Neuronal stem cell (in vitro differentiated cells): ENCODE data around the gene MED27.

Experiments used
- DNase-seq: peaks from one replicate; pipeline ENCODE4 v3.0.0-alpha.2; 2013; ENCODE audit warnings: low spot score
- H2AFZ ChIP-seq: one replicate; pipeline ENCODE4 v1.6.1; 2013; ENCODE audit warnings: mild to moderate bottlenecking, low read length, inconsistent platforms
- H2AK5ac ChIP-seq: 2 replicates; pipeline ENCODE4 v1.6.1; 2013; ENCODE audit warnings: low read depth, mild to moderate bottlenecking, inconsistent platforms, low read length, moderate library complexity, mixed read lengths
- H2BK120ac ChIP-seq: 2 replicates; pipeline ENCODE4 v1.6.1; 2013; ENCODE audit warnings: low read depth, mild to moderate bottlenecking, inconsistent platforms, low read length, moderate library complexity, mixed read lengths
- H2BK12ac ChIP-seq: one replicate; pipeline ENCODE4 v1.6.1; 2013; ENCODE audit warnings: low read length, inconsistent platforms
- H2BK15ac ChIP-seq: 2 replicates; pipeline ENCODE4 v1.6.1; 2013; ENCODE audit warnings: mild to moderate bottlenecking, low read length, inconsistent platforms, mixed read lengths
- H2BK5ac ChIP-seq: one replicate; pipeline ENCODE4 v1.6.1; 2013; ENCODE audit warnings: inconsistent platforms, mild to moderate bottlenecking, low read length, moderate library complexity
- H3K14ac ChIP-seq: one replicate; pipeline ENCODE4 v1.6.1; 2013; ENCODE audit warnings: low read length, inconsistent platforms
- H3K18ac ChIP-seq: 2 replicates; pipeline ENCODE4 v1.6.1; 2013; ENCODE audit warnings: low read length, inconsistent platforms
- H3K23ac ChIP-seq: 2 replicates; pipeline ENCODE4 v1.6.1; 2013; ENCODE audit warnings: low read depth, mild to moderate bottlenecking, mixed read lengths, low read length, inconsistent platforms; ENCODE audit not compliant: poor library complexity
- H3K27ac ChIP-seq: replicated peaks from 3 replicates; pipeline ENCODE4 v1.5.1; 2013; ENCODE audit warnings: low read length, inconsistent platforms
- H3K27me3 ChIP-seq, 3 experiments: 2 replicates each; pipeline ENCODE4 v1.6.1; 2013; ENCODE audit warnings: low read length in 3 of 3, mild to moderate bottlenecking in 2 of 3, inconsistent platforms in 1 of 3, low read depth in 1 of 3, mixed read lengths in 1 of 3, moderate library complexity in 1 of 3; ENCODE audit not compliant: control insufficient read depth in 3 of 3, insufficient read depth in 3 of 3
- H3K36me3 ChIP-seq, 2 donors: replicated peaks in 1 of 2; 2 replicates each; pipeline ENCODE4 v1.6.1; 2013; ENCODE audit warnings: low read length in 2 of 2; ENCODE audit not compliant: control insufficient read depth in 2 of 2, insufficient read depth in 2 of 2
- H3K4ac ChIP-seq: 2 replicates; pipeline ENCODE4 v1.6.1; 2013; ENCODE audit warnings: inconsistent platforms, mild to moderate bottlenecking, low read length, moderate library complexity
- H3K4me1 ChIP-seq, 2 donors: 1 replicate in 1 of 2; 2 replicates in 1 of 2; pipeline ENCODE4 v1.6.1; 2013; ENCODE audit warnings: low read length in 2 of 2, low read depth in 1 of 2; ENCODE audit not compliant: control insufficient read depth in 2 of 2, insufficient read depth in 1 of 2
- H3K4me2 ChIP-seq: one replicate; pipeline ENCODE4 v1.6.1; 2013; ENCODE audit warnings: mild to moderate bottlenecking, low read length, inconsistent platforms; ENCODE audit not compliant: insufficient read depth, poor library complexity, severe bottlenecking
- H3K4me3 ChIP-seq, 2 donors: 2 replicates each; pipeline ENCODE4 v1.5.1; 2013; ENCODE audit warnings: low read length in 2 of 2, mild to moderate bottlenecking in 2 of 2, inconsistent platforms in 1 of 2, moderate library complexity in 1 of 2
- H3K79me1 ChIP-seq: one replicate; pipeline ENCODE4 v1.6.1; 2013; ENCODE audit warnings: low read depth, mild to moderate bottlenecking, inconsistent platforms, low read length, moderate library complexity
- H3K9ac ChIP-seq: one replicate; pipeline ENCODE4 v1.6.1; 2013; ENCODE audit warnings: mild to moderate bottlenecking, low read depth, low read length, inconsistent platforms; ENCODE audit not compliant: poor library complexity
- H3K9me3 ChIP-seq, 2 donors: replicated peaks in 1 of 2; 2 replicates each; pipeline versions ENCODE3 to v1.6.1; 2013; ENCODE audit warnings: low read length in 2 of 2, mild to moderate bottlenecking in 2 of 2, inconsistent platforms in 1 of 2, low read depth in 1 of 2, mixed read lengths in 1 of 2, moderate library complexity in 1 of 2; ENCODE audit not compliant: control insufficient read depth in 2 of 2, insufficient read depth in 1 of 2
- H4K8ac ChIP-seq: one replicate; pipeline ENCODE4 v1.6.1; 2013; ENCODE audit warnings: low read depth, mild to moderate bottlenecking, inconsistent platforms, low read length, moderate library complexity
- H4K91ac ChIP-seq: one replicate; pipeline ENCODE4 v1.6.1; 2013; ENCODE audit warnings: low read length, low read depth, mild to moderate bottlenecking, inconsistent platforms; ENCODE audit not compliant: poor library complexity
- WGBS, 2 donors: extraction: QIAGEN DNeasy Blood & Tissue Kit; methylation state at CpG; one replicate each; pipeline ENCODE4 v1.1.7; 2013; ENCODE audit warnings: missing lambda C conversion rate in 2 of 2, mixed read lengths in 1 of 2; ENCODE audit not compliant: insufficient read length in 2 of 2, insufficient replicate concordance in 1 of 2; ENCODE audit errors: extremely low coverage in 2 of 2; 5-methylcytosine and 5-hydroxymethylcytosine counted together

Gene MED27

DNA sequence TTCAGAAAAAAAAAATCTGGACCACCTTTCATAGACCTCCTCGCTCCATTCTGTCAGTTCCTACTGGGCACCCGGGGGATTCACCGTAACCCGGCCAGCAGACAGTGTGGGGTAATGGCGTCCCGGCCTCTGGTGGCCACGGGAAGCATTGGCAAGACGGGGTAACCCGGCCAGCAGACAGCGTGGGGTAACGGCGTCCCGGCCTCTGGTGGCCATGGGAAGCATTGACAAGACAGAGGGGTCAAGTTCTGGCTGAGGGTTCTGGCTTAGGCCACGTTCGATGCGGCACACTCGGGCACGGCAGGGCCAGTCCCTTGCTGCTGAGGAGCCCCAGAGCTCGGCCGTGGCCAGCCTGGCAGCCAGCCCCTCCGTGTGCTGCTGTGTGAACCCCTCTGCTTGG lies 223.6 kb downstream of the MED27 start:
- H3K27ac ChIP-seq, result no peak overlapping the region
- H2AK5ac ChIP-seq, result no peak overlapping the region
- H2BK5ac ChIP-seq, result no peak overlapping the region
- H3K4me2 ChIP-seq, result no peak overlapping the region
- no peaks in the 10 kb centered on the region for H3K27me3 ChIP-seq
- H2BK12ac ChIP-seq, result no peak overlapping the region
- no peak for DNase-seq
- H3K36me3 ChIP-seq, result peaks cover 2 to 14% of the 10 kb centered on the region in 2 donors
- H2BK120ac ChIP-seq, result no peak overlapping the region
- no peak overlapping the region for H4K8ac ChIP-seq
- H3K9me3 ChIP-seq, result no peaks in the 10 kb centered on the region
- H3K23ac ChIP-seq, result no peak overlapping the region
- no peak overlapping the region for H3K4me3 ChIP-seq
- no peak overlapping the region for H3K4ac ChIP-seq
- no peak overlapping the region for H3K9ac ChIP-seq
- no peaks in the 10 kb centered on the region for H3K79me1 ChIP-seq
- no CpG with 5 or more reads among the region's 21 CpGs for WGBS, 2 donors
- H2BK15ac ChIP-seq, result no peak overlapping the region
- peaks cover 3 to 9% of the 10 kb centered on the region in 2 donors for H3K4me1 ChIP-seq
- H2AFZ ChIP-seq, result no peak overlapping the region
- no peak overlapping the region for H3K14ac ChIP-seq
- no peak overlapping the region for H3K18ac ChIP-seq
- H4K91ac ChIP-seq, result no peak overlapping the region

DNA sequence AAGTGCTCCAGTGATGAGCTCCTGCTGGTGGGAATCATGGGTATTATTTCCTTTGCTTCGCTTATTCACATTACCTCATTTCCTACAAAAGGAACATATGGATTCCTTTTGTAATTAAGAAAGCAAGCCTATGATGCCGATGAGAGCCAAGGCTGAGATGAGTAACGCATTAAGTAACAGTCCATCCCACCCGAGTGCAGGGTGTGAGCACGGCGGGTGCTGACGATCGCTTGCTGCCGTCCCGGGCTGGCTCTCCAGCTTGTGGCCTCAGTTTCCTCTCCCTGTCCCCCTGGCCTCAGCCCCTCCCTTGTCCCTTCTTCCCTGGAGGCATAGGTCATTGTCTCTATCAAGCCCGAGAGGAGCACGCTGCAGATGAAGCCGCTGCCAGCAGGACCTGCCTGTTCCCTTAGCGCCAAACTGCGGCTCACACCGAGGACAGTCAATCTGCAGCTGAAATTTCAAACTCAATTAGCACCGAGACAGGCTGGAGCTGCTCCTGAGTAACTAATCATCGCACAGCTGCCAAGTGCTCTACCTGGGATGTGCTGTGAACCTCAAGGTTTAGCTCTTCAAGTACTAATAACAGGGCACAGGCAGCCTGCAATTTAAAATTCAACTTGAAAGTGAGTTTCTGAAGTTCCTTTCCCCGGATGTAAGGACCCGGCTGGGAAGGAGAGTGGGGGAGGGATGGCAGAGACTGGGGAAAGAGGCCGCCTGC lies 224.6 kb downstream of the MED27 start:
- Histone ChIP-seq H3K4ac (no peak overlapping the region), H3K27me3 (no peaks in the 10 kb centered on the region), H4K91ac (no peak overlapping the region)

DNA sequence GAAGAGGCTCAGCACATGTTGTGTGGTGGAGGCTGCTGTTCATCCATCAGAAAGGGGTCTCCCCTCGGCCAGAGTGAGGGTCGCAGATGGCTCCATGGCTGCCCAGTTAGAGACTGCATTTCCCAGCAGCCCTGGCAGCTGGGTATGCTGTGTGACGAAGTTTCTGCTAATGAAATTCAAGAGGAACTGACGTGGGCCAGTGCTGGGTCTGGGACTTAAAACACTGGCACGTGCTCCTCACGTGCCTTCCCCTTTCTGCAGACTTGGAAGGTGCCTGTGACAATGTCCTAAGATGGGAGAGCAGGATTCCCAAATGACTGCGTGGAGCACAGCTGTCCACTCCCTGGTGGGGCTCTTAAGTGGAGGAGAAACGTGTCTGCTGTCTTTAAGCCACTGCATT lies 225.3 kb downstream of the MED27 start:
- Histone ChIP-seq H2AFZ (no peak overlapping the region), H3K9me3 (no peaks in the 10 kb centered on the region), H3K4me3 (no peak overlapping the region), H2BK5ac (no peak overlapping the region), H3K23ac (no peak overlapping the region), H4K91ac (no peak overlapping the region), H2AK5ac (peak overlapping the region; percentile 32), H3K9ac (no peak overlapping the region), H3K4ac (no peak overlapping the region), H2BK12ac (no peak overlapping the region), H3K36me3 (peaks cover 0 to under 1% of the 10 kb centered on the region in 2 donors), H2BK15ac (no peak overlapping the region), H3K79me1 (no peaks in the 10 kb centered on the region), H3K4me1 (peaks cover 3 to 9% of the 10 kb centered on the region in 2 donors), H3K27ac (no peak overlapping the region), H3K4me2 (no peak overlapping the region), H3K14ac (no peak overlapping the region), H4K8ac (no peak overlapping the region), H3K27me3 (no peaks in the 10 kb centered on the region), H2BK120ac (no peak overlapping the region), H3K18ac (peak overlapping the region; percentile 3)
- WGBS, 2 donors, result no CpG with 5 or more reads among the region's 8 CpGs
- no peak for DNase-seq

More for the DNA sequence above, 224.6 kb downstream of the MED27 start:
- no peak overlapping the region for H2BK15ac ChIP-seq
- H4K8ac ChIP-seq, result no peak overlapping the region
- H3K18ac ChIP-seq, result peak overlapping the region; percentile 82
- H2BK5ac ChIP-seq, result no peak overlapping the region
- no peak overlapping the region for H2BK12ac ChIP-seq
- peaks cover 3 to 9% of the 10 kb centered on the region in 2 donors for H3K4me1 ChIP-seq
- no peak overlapping the region for H3K14ac ChIP-seq
- H3K4me2 ChIP-seq, result no peak overlapping the region
- H2BK120ac ChIP-seq, result no peak overlapping the region
- no peak overlapping the region for H3K4me3 ChIP-seq
- peak overlapping the region; percentile 25 for H3K9ac ChIP-seq
- peak overlapping the region; percentile 66 for H2AFZ ChIP-seq
- no CpG with 5 or more reads among the region's 21 CpGs for WGBS, 2 donors
- DNase-seq, result no peak
- peaks cover under 1 to 8% of the 10 kb centered on the region in 2 donors for H3K36me3 ChIP-seq
- no peaks in the 10 kb centered on the region for H3K9me3 ChIP-seq
- no peak overlapping the region for H3K23ac ChIP-seq
- no peaks in the 10 kb centered on the region for H3K79me1 ChIP-seq
- H3K27ac ChIP-seq, result no peak overlapping the region
- no peak overlapping the region for H2AK5ac ChIP-seq

DNA sequence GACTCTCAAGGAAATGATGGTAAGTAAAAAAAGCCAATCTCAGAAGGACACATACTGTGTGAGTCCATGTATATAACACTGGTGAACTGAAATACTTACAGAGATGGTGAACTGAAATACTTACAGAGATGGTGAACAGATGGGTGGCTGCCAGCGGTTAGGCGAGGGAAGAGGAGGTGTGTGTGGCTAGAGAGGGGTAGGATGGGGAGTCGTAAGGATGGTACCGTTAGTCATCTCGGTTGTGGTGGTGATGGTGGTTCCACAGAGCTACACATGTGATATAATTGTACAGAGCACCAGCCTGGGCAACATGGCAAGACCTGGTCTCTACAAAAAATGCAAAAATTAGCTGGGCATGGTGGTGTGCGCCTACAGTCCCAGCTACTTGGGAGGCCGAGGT lies 226.2 kb downstream of the MED27 start:
- peak overlapping the region; percentile 50 for H3K14ac ChIP-seq
- H3K4ac ChIP-seq, result no peak overlapping the region
- no peak overlapping the region for H2BK5ac ChIP-seq
- H2AFZ ChIP-seq, result no peak overlapping the region
- H3K23ac ChIP-seq, result no peak overlapping the region
- no peaks in the 10 kb centered on the region for H3K9me3 ChIP-seq
- no peak overlapping the region for H2BK15ac ChIP-seq
- H3K4me1 ChIP-seq, result peaks cover 3 to 9% of the 10 kb centered on the region in 2 donors
- H4K8ac ChIP-seq, result no peak overlapping the region
- H3K9ac ChIP-seq, result peak overlapping the region; percentile 73
- H3K27me3 ChIP-seq, result no peaks in the 10 kb centered on the region
- H3K27ac ChIP-seq, result no peak overlapping the region
- WGBS, 2 donors, result no CpG with 5 or more reads among the region's 7 CpGs
- no peak for DNase-seq
- H3K18ac ChIP-seq, result no peak overlapping the region
- no peak overlapping the region for H3K4me3 ChIP-seq
- no peak overlapping the region for H2AK5ac ChIP-seq
- no peaks in the 10 kb centered on the region for H3K79me1 ChIP-seq
- no peak overlapping the region for H4K91ac ChIP-seq
- no peak overlapping the region for H2BK120ac ChIP-seq
- H3K4me2 ChIP-seq, result no peak overlapping the region
- H3K36me3 ChIP-seq, result no peaks in the 10 kb centered on the region
- H2BK12ac ChIP-seq, result no peak overlapping the region
